HG03442 (cell line): ENCODE results near the gene MYT1.

Experiments used
- ATAC-seq: cut with Tn5 transposase; IDR thresholded peaks from one replicate; pipeline ENCODE4 v1.9.1; 2021; ENCODE audit warnings: mild to moderate bottlenecking, moderate library complexity; ENCODE audit not compliant: unreplicated experiment

Gene MYT1

GRCh38 chr20:64188682-64189529, 24.7 kb downstream of the MYT1 start:
- ATAC-seq, result no peak

- no peak for ATAC-seq
These were observed 25.3 kb downstream of the MYT1 start for GRCh38 chr20:64189530-64189966.

GRCh38 chr20:64189986-64190385, 25.7 kb downstream of the MYT1 start:
- ATAC-seq, result no peak

- no peak for ATAC-seq
These were observed 26.8 kb downstream of the MYT1 start for GRCh38 chr20:64191002-64191401.

- no peak for ATAC-seq
These were observed 28.2 kb downstream of the MYT1 start for GRCh38 chr20:64192406-64192805.

- ATAC-seq, result no peak
These were observed 28.8 kb downstream of the MYT1 start for GRCh38 chr20:64193058-64193457.

GRCh38 chr20:64194269-64194668, 30.0 kb downstream of the MYT1 start:
- no peak for ATAC-seq

GRCh38 chr20:64196309-64196708, 32.1 kb downstream of the MYT1 start:
- no peak for ATAC-seq

GRCh38 chr20:64196847-64197306, 32.6 kb downstream of the MYT1 start:
- no peak for ATAC-seq

GRCh38 chr20:64198347-64198746, 34.1 kb downstream of the MYT1 start:
- no peak for ATAC-seq

- no peak for ATAC-seq
These were observed 35.1 kb downstream of the MYT1 start for GRCh38 chr20:64199395-64199794.

- no peak for ATAC-seq
These were observed 36.5 kb downstream of the MYT1 start for GRCh38 chr20:64200740-64201139.

- no peak for ATAC-seq
These were observed 37.4 kb downstream of the MYT1 start for GRCh38 chr20:64201653-64202052.

GRCh38 chr20:64203037-64203777, 39.0 kb downstream of the MYT1 start:
- ATAC-seq, result no peak

- ATAC-seq, result no peak
These were observed 41.4 kb downstream of the MYT1 start for GRCh38 chr20:64205611-64206026.

- no peak for ATAC-seq
These were observed 42.4 kb downstream of the MYT1 start for GRCh38 chr20:64206614-64207013.

GRCh38 chr20:64207641-64208590, 43.7 kb downstream of the MYT1 start:
- ATAC-seq, result no peak

- ATAC-seq, result no peak
These were observed 44.9 kb downstream of the MYT1 start for GRCh38 chr20:64209148-64209547.

GRCh38 chr20:64210656-64211369, 46.6 kb downstream of the MYT1 start:
- no peak for ATAC-seq
